Peyer's patch (tissue), 4 donors: Measurements from ENCODE around the gene NCAPD3.
"Not testable (repeated sequence)": the region's sequence is repeated elsewhere in the genome, so short reads cannot be mapped to it uniquely, and the experiment has no call there.

Source experiments
- CTCF ChIP-seq, 6 experiments: fragments of 450-650 bp in 4 of 6; fragments of 200-600 bp in 2 of 6; sonication (generic) in 1 of 6; IDR thresholded peaks; one replicate each; pipeline ENCODE4 v1.5.1; 2017 to 2019; ENCODE audit warnings: antibody characterized with exemption in 6 of 6, mild to moderate bottlenecking in 3 of 6, moderate library complexity in 1 of 6
- POLR2A ChIP-seq, 2 donors: fragments of 450-650 bp; IDR thresholded peaks; one replicate each; pipeline ENCODE4 v1.5.1; 2017; ENCODE audit warnings: antibody characterized with exemption in 2 of 2, mild to moderate bottlenecking in 2 of 2, moderate library complexity in 2 of 2

- not testable (repeated sequence) for TF ChIP-seq CTCF, POLR2A (IDR thresholded peaks at IDR 0.05)
These were observed 35.7 kb downstream of the NCAPD3 start for GRCh38 chr11:134188092-134188491.
